Panc1 (cell line): ENCODE data around the gene TFAM. TPM values are rescaled to one million over a fixed set of nuclear protein-coding genes. Genes with fewer than 3 reads are reported as not detected.

Experiments
- ATAC-seq: fragments of 200-7000 bp; cut with Tn5 transposase; 2 replicates; pipeline ENCODE4 v1.9.1; 2020; ENCODE audit warnings: mild to moderate bottlenecking, moderate library complexity
- BruUV-seq: library from RNA; stranded (reverse); fragments of 400-500 nt; replicated peaks from 2 replicates; lab custom pipeline; 2021; lab: Mats Ljungman, UMichigan
- CTCF ChIA-PET: fragments of 300-600 bp; sonication (Branson Sonifier 250); formaldehyde crosslinking; loops from one replicate; lab custom pipeline; 2022; ENCODE audit warnings: antibody characterized with exemption; lab: Charles Lee
- POLR2A ChIA-PET: fragments of 300-600 bp; sonication (Branson Sonifier 250); formaldehyde crosslinking; loops from one replicate; lab custom pipeline; 2022; ENCODE audit warnings: antibody characterized with exemption; lab: Charles Lee
- DNase-seq: peaks from one replicate; pipeline ENCODE4 v3.0.0-alpha.2; 2010; ENCODE audit warnings: low read depth, low spot score
- H3K27ac ChIP-seq: 2 replicates; pipeline ENCODE4 v1.5.1; 2011; ENCODE audit warnings: mild to moderate bottlenecking, low read length, inconsistent platforms
- H3K27me3 ChIP-seq: fragments of 200-500 bp; sonication (Bioruptor generic); 2 replicates; pipeline ENCODE4 v1.6.0; 2014; ENCODE audit warnings: low read length, inconsistent platforms; ENCODE audit not compliant: control insufficient read depth, insufficient read depth
- H3K36me3 ChIP-seq: fragments of 200-500 bp; sonication (Bioruptor generic); 2 replicates; pipeline ENCODE4 v1.5.1; 2014; ENCODE audit warnings: inconsistent platforms, mild to moderate bottlenecking, low read length, moderate library complexity; ENCODE audit not compliant: control insufficient read depth, insufficient read depth
- H3K4me1 ChIP-seq: 2 replicates; pipeline ENCODE4 v1.5.1; 2011; ENCODE audit warnings: inconsistent platforms, mild to moderate bottlenecking, low read length, moderate library complexity; ENCODE audit not compliant: control insufficient read depth, insufficient read depth
- H3K4me3 ChIP-seq, 2 experiments: 2 replicates each; pipeline ENCODE4 v1.5.1; 2011 to 2012; ENCODE audit warnings: low read depth in 2 of 2, low read length in 2 of 2, mild to moderate bottlenecking in 2 of 2, inconsistent platforms in 1 of 2, moderate library complexity in 1 of 2
- H3K9me3 ChIP-seq: fragments of 200-500 bp; sonication (Bioruptor generic); 2 replicates; pipeline ENCODE4 v1.5.1; 2014; ENCODE audit warnings: low read depth, mild to moderate bottlenecking, inconsistent platforms, low read length, moderate library complexity; ENCODE audit not compliant: control insufficient read depth, insufficient read depth
- POLR2AphosphoS5 ChIP-seq: IDR thresholded peaks from 2 replicates; pipeline ENCODE4 v1.6.1; 2012; ENCODE audit warnings: mild to moderate bottlenecking, low read depth, low read length, moderate library complexity
- SIN3A ChIP-seq: IDR thresholded peaks from 2 replicates; pipeline ENCODE4 v1.6.1; 2012; ENCODE audit warnings: low read depth, mild to moderate bottlenecking, low read length, moderate library complexity, borderline replicate concordance; ENCODE audit not compliant: insufficient read depth
- TCF7L2 ChIP-seq: IDR thresholded peaks from 2 replicates; pipeline ENCODE4 v1.6.1; 2011; ENCODE audit warnings: mild to moderate bottlenecking, low read depth, low read length, inconsistent platforms
- in situ Hi-C: cut with HindIII; loops from 2 replicates; pipeline ENCODE4 v1.10.0; 2016; ENCODE audit warnings: low sequenced_read_pairs, low pct_unique_long_range_greater_than_20kb
- intact Hi-C: fragments of 100-400 bp; cut with micrococcal nuclease; formaldehyde crosslinking; loops from one replicate; pipeline ENCODE4 v1.10.0; 2022; ENCODE audit not compliant: unreplicated experiment
- total RNA-seq: library from RNA; stranded (reverse); gene quantifications from one replicate; pipeline ENCODE4 v1.2.1, GENCODE V29; 2021; ENCODE audit not compliant: unreplicated experiment
- TF ChIP-seq, protein P1 (sequence below): fragments of 450-650 bp; IDR thresholded peaks from 2 replicates; pipeline ENCODE4 v1.5.1; 2017; ENCODE audit warnings: mild to moderate bottlenecking
- TF ChIP-seq, protein P2 (sequence below), 2 experiments: IDR thresholded peaks; 2 replicates each; pipeline ENCODE4 v1.6.1; 2011 to 2012; ENCODE audit warnings: low read depth in 2 of 2, control low read depth in 1 of 2, low read length in 1 of 2, mild to moderate bottlenecking in 1 of 2, moderate library complexity in 1 of 2; ENCODE audit not compliant: insufficient read depth in 1 of 2

TFAM gene
- total RNA-seq, 1 experiment from 2014 or later = 78.2 TPM

- TF ChIP-seq TCF7L2 = no peak
- TF ChIP-seq, protein P1, sequence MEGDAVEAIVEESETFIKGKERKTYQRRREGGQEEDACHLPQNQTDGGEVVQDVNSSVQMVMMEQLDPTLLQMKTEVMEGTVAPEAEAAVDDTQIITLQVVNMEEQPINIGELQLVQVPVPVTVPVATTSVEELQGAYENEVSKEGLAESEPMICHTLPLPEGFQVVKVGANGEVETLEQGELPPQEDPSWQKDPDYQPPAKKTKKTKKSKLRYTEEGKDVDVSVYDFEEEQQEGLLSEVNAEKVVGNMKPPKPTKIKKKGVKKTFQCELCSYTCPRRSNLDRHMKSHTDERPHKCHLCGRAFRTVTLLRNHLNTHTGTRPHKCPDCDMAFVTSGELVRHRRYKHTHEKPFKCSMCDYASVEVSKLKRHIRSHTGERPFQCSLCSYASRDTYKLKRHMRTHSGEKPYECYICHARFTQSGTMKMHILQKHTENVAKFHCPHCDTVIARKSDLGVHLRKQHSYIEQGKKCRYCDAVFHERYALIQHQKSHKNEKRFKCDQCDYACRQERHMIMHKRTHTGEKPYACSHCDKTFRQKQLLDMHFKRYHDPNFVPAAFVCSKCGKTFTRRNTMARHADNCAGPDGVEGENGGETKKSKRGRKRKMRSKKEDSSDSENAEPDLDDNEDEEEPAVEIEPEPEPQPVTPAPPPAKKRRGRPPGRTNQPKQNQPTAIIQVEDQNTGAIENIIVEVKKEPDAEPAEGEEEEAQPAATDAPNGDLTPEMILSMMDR = no peak
- Histone ChIP-seq H3K27ac (no peak overlapping the region), H3K4me1 (peaks cover 14% of the 10 kb centered on the region; the same call in 1 of the 2 replicates), H3K27me3 (no peaks in the 10 kb centered on the region), H3K9me3 (no peaks in the 10 kb centered on the region), H3K4me3 (no peak overlapping the region), H3K36me3 (no peaks in the 10 kb centered on the region)
- in situ Hi-C loops = no loop called here
- DNase-seq = no peak
- no peak for ATAC-seq
- POLR2A ChIA-PET = no interaction called here
- intact Hi-C loops = no loop called here
- BruUV-seq = no TSS peak
- CTCF ChIA-PET = no interaction called here
Measured at GRCh38 chr10:58350023-58350422, 35.2 kb upstream of the TFAM start.

DNA sequence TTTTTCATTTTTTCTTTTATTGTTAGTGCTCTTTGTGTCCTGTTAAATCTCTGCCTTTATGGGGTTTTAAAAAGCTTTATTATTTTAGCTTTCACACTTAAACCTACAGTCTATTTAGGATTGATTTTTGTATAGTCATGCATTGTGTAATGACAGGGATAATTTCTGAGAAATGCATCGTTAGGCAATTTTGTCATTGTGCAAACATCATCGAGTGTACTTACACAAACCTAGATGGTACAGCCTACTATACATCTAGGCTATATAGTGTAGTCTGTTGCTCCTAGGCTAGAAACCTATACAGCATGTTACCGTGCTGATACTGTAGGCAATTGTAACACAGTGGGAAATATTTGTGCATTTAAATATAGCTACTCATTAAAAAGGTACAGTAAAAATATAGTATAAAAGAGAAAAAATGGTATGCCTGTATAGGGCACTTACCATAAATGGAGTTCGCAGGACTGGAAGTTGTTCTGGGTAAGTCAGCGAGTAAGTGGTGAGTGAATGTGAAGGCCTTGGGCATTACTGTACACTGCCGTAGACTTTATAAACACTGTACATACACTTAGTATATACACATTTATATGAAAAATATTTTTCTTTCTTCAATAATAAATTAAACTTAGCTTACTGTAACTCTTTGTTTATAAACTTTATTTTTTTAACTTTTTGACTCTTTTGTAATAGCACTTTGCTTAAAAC, 34.4 kb upstream of the TFAM start:
- in situ Hi-C loops = no loop called here
- no peak overlapping the region for H3K4me3 ChIP-seq
- no peak for DNase-seq
- BruUV-seq = no TSS peak
- peaks cover 14% of the 10 kb centered on the region; the same call in 1 of the 2 replicates for H3K4me1 ChIP-seq
- ChIA-PET POLR2A (no interaction called here), CTCF (no interaction called here)
- H3K27me3 ChIP-seq = no peaks in the 10 kb centered on the region
- H3K36me3 ChIP-seq = no peaks in the 10 kb centered on the region
- no peak overlapping the region for H3K27ac ChIP-seq
- ATAC-seq = no peak
- intact Hi-C loops = no loop called here
- H3K9me3 ChIP-seq = no peaks in the 10 kb centered on the region
- TF ChIP-seq TCF7L2 = no peak
- TF ChIP-seq, protein P1 = no peak
- no peak for TF ChIP-seq SIN3A
- no peak for TF ChIP-seq POLR2AphosphoS5
- TF ChIP-seq, protein P2, sequence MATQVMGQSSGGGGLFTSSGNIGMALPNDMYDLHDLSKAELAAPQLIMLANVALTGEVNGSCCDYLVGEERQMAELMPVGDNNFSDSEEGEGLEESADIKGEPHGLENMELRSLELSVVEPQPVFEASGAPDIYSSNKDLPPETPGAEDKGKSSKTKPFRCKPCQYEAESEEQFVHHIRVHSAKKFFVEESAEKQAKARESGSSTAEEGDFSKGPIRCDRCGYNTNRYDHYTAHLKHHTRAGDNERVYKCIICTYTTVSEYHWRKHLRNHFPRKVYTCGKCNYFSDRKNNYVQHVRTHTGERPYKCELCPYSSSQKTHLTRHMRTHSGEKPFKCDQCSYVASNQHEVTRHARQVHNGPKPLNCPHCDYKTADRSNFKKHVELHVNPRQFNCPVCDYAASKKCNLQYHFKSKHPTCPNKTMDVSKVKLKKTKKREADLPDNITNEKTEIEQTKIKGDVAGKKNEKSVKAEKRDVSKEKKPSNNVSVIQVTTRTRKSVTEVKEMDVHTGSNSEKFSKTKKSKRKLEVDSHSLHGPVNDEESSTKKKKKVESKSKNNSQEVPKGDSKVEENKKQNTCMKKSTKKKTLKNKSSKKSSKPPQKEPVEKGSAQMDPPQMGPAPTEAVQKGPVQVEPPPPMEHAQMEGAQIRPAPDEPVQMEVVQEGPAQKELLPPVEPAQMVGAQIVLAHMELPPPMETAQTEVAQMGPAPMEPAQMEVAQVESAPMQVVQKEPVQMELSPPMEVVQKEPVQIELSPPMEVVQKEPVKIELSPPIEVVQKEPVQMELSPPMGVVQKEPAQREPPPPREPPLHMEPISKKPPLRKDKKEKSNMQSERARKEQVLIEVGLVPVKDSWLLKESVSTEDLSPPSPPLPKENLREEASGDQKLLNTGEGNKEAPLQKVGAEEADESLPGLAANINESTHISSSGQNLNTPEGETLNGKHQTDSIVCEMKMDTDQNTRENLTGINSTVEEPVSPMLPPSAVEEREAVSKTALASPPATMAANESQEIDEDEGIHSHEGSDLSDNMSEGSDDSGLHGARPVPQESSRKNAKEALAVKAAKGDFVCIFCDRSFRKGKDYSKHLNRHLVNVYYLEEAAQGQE (IDR thresholded peaks at IDR 0.05; ENCODE audit: insufficient read depth in 1 of 2, low read depth in 2 of 2, low read length in 1 of 2) = no peak
